Stimulated activated CD8-positive, alpha-beta memory T cell treated with anti-CD3 and anti-CD28 coated beads, Interleukin-15, amount 100 ng/mL, for 24 hours (primary cell): ENCODE data around the gene RUNX2.
"Not testable (repeated sequence)": the region's sequence is repeated elsewhere in the genome, so short reads cannot be mapped to it uniquely, and the experiment has no call there.

Experiments used
- DNase-seq: peaks from one replicate; pipeline ENCODE4 v3.0.0-alpha.2; 2020; ENCODE audit warnings: low read depth

Gene RUNX2

DNA sequence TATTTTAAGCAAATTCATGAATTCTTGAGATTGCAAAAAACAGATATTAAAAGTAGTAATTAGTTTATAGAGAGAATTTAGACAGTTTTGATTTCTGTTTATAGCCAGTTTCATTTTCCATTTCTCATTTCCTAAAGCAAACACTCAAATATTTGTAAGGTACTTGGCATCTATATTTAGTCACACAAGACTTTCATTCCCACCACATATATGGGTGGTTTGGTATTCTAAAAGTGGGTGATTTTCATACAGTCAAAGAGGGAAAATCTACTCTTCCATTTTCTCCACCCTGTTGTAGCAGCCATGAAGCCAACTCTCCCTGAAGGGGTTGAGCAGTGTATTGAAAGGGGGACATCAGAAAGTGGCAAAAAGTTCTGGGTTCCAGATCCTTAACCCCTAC lies 230.7 kb downstream of the RUNX2 start:
- no peak for DNase-seq

DNA sequence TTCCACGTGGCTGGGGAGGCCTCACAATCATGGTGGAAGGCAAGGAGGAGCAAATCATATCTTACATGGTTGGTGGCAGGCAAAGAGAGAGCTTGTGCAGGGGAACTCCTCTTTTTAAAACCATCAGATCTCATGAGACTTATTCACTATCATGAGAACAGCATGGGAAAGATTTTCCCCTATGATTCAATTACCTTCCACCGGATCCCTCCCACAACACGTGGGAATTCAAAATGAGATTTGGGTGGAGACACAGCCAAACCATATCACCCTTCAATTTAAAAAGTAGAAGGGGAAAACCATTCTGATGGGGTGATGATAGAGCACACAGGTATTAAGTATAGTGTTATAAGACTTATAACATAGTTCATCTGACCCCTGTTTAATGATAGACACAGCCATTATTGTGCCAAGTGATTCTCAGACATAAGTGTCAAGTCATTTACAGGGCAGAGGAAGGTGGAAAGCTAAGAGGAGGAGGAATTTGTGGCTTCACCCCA lies 232.2 kb downstream of the RUNX2 start:
- not testable (repeated sequence) for DNase-seq

DNA sequence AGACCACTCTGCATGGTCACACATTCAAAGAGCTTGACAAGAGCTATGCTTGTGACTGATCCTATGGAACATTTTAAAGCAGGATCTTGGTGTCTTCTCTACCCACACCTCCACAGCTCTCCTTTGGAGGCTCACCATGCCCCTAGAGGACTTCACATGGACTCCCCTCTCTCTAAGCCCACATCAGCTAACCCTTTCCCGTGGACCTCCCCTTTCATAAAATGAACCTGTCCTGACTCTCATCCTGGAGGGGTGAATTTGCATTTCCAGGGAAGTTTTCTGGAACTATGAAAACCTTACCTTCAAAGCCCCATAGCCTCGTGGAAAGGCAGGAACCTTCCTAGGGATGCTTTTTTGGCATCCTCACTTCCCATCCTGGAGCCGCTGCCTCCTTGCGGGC lies 234.0 kb downstream of the RUNX2 start:
- no peak for DNase-seq

DNA sequence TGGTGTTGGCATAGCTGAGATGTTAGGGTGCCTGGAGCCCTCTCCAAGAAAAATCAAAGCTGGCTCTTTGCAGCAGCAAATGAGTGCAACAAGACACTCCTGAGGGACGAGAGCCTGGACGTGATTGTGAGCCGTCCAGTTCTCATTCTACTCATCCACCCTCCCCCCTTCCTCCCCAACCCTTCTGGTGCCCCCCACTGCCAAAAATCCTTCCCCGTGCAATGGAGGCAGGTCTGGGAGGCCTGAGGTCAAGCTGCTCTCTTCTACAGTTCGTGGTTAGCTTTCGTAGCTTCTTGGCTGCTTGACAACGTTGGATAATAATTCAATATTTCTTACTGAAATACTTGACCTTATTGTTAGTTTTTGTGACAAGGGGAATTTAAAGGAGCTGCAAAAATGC lies 234.9 kb downstream of the RUNX2 start:
- no peak for DNase-seq

DNA sequence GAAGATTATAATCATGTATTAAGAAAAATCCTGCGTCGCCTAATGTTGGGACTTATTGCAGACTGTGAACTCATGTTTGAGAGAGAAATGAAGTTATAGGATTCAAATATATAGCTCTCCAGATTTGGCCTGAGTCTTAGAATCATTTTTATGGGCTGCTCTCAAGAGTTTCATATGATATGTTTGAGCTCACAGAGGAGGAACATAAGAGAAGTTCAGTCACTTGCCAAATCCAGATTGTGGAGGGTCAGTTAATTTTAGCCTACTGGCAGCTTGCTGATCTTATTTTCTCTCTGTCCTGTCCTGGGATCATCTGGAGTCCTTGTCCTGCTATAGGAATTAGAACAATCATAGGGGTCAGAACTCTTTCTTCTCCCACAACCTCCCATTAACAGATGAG lies 235.7 kb downstream of the RUNX2 start:
- no peak for DNase-seq

DNA sequence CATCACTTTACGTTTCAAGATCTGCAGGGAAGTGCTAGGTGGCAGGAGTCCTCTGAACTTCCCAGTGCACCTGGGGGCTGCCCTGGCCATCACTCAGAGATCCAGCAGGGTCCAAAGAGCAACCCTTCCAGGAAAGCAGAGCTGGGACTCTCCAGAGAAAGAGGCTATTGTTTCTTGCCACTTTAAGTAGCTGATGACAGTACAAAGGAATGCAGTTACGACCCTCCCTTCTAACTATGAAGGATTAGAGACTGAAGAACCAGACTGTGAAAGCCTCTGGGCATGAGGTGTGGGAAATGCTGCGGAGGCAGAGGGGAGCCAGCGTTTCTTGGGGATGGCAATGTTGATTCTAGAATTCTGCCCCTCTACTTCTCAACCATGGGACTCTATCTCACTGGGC lies 238.8 kb downstream of the RUNX2 start:
- no peak for DNase-seq

DNA sequence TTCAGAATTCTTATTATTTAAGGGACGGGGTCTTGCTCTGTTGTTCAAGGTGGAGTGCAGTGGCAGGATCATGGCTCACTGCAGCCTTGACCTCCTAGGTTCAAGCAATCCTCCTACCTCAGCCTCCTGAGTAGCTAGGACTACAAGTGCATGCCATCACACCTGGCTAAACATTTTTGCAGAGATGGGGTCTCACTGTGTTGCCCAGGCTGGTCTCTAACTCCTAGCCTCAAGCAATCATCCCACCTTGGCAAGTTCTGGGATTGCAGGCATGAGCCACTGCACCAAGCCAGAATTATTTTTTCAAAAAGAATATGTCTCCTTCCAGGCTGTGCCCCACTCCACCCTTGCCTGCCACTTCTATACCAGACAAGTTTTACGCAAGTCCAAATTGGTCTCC lies 239.7 kb downstream of the RUNX2 start:
- no peak for DNase-seq

DNA sequence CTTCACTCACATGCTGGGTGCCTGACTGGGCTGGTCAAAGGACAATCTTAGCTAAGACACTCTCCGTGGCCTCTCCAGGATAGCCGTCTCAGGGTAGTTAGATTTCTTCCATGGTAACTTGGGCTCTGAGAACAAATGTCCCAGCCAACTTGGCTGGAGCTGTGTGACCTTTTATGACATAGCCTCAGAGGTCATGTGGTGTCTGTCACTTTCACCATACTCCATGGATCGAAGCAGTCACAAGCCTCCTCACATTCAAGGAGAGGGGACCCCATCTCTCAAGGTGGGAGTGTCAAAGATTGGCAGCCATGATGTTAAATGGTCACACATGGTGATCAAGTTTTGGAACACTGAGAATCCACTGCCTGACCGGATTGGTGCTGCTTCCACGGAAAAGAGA lies 240.5 kb downstream of the RUNX2 start:
- DNase-seq = no peak

DNA sequence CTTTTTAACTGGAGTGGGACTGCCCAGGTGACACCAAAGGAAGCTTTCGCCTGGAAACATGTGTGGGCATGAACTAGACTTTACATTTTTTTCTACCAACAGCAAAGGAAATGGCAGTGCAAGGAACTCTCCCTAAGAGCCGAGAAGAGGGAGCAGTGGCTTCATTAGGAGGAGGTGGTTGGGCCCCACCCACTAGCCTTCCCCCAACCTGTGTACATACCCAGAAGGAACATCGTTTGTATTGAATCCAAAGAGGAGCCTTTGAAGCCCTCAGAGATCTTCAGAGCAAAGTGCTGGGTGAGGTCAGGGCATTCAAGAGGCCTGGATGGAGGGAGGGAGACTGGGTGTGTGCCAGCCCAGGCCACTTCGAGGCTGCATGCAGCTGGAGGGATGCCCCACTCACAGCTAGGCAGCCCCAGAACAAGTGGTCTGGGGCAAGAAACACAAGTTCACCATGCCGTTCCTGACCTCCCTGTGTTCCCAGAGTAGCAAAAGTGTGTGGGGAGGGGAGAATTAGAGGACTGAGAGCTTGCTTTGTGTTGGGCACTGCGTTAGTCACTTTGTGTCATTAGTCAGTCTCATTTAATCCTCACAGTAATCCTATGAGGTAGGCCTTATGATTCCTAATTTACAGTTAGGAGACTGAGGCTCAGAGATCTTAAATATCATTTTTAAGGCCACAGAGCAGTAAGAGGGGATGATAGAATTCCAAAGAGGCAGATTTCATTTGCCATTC lies 241.2 kb downstream of the RUNX2 start:
- no peak for DNase-seq

DNA sequence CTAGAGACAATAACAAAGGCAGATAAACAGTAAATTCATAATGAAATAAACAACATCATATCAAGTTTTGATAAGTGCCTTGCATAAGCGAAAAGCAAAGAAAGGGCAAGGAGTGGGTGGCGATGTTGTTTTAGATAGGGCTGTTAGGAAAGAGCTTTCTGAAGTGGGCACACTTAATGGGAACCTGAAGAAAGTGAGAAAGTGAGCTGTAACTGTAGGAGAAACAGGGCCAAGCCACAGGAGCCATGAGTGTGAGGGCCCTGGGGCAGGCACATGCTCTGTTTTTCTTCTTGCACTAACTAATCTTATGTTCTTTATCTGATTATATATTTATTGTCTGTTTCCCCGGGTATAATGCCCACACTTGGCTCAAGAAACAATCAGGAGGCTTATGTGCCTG lies 243.0 kb downstream of the RUNX2 start:
- no peak for DNase-seq

DNA sequence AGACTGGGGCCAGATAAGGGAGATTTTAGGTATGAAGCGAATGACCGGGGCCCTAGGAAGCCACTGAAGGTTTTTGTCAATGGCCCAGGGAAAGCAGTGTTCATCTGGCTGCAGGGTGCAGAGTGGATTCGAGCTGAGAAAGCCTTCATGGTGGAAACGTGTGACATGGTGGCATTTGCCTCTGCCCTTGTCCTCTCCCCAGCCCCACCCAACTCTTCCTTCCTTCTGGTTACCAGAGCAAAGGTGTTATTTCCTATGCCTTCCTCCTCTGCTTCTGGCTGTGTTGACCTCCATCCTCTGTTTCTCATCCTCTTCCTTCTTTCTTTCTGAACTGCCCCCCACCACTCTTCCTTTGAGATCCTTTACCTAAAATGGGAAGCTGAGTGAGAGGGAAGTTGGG lies 244.7 kb downstream of the RUNX2 start:
- DNase-seq = no peak

DNA sequence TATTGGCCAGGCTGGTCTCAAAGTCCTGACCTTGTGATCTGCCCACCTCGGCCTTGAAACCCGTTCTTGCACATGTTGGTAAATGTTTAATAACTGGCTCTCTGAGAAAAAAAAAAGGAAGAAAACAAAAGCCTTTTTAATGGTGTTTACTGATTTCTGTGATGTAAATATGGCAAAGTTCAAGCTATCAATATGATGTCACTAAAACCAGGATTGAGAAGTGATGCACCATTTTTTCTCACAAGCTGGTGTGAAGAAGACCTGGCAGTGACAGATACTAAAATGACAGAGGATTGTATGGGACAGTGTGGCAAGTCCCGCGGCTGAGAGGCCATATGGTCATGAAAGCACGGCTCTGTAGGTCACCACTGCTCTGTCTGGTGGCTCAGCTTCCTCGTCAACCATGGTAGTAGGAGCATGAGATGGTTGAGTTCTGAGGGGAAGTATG lies 245.9 kb downstream of the RUNX2 start:
- DNase-seq = no peak

DNA sequence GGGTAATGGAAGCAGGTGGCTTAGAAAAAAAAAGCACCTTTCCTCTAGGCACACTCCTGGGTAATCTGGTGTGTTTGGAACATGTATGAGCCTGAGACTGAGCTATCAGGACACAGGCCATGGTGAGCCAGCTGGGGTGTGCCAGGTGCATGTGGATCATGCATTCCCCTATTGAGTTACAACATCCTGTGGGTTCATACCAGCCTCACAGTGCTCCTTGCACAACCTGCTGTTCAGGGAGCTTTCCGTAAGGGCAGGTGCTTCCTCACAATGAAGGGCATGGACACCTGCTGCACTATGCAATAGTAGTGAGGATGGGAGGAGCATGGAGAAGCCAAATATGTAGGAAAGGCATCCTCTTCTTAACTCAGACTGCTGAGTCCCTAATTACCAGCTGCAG lies 246.8 kb downstream of the RUNX2 start:
- DNase-seq = no peak

DNA sequence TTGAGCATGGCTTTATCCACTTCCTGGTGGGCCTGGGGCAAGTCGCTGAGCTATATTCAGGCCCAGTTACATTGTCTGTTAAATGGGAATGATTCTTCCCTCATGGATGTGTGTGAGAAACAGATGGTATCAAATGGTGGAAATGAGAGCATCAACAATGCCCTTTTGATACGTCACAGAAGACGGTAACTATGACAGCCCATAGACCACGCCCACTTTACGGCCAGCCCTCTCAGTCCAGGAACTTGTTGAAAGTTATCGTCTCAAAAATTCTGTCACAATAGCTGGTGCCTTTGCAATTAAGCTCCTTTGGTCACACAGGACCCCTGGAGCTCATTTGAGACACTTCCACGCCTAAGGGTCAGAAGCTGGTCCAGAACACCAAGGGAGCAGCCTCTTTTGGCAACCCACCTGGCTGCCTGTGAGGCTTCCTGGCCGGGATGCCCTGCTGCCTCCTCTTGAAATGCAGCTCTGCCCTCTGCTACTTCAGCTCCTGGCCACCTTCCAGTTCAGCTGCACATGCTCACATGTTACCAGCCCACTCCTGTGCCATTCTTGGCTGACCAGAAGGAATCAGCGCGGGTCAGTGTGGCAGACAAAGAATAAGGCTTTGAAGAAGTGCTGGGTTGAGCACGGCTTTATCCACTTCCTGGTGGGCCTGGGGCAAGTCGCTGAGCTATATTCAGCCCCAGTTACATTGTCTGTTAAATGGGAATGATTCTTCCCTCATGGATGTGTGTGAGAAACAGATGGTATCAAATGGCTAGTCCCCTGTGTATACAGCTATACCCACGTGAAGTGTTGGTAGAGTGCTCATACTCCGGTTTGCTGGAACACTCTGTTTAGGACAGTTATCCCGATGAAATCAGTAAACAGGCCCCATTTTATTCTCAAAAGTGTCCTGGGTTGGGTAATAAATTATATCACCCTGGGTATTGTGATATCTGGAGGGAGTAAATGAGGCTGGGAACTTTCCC lies 248.8 kb downstream of the RUNX2 start:
- DNase-seq = no peak

DNA sequence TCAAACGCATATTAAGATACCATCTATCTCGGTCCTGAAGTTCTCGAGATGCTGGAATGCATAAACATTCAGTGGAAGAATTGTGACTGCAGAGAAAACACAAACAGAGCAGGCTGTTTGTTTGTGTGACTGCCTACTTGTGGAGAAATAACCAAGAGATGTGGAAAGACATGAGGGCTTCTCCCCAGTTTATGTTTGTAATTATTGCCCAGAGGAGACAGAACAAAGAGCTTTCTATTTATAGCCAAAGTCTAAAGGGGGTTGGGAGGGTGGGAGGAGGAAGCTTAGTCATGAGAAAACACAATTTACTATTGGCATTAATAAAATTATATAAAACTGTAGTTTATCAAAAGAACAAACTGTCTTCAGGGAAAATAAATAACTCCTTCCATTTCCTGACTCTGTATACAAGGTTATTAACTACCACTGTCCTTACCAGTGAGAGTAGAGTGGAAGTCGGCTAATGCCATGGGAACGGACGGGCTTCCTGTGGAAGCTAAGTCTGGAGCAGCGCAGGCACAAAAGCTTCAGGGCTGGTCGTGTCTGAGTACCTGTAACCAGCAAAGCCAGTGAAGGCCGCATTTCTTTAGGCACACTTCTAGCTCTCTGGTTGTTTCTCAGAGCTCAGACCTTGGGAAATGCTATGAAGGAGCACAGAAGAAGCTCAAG lies 249.8 kb downstream of the RUNX2 start:
- no peak for DNase-seq

DNA sequence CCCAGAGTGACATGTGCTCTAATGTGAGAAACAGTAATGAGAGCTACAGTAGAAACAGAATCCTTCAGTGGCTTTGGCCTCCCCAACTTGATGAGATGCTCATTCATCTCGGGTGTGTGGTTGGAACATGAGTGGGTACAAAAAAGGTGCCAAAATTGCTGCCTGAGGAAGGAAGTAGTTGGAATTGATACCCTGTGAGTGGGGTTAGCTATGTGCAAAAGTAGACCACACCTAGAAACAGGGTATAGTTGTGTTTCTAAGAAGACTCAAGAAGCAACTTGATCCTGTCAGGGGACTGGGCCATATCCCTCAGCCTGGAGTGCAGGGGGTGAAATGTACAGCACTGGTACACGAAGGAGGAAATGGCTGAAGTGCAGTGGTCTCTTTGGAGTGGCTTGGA lies 256.0 kb downstream of the RUNX2 start:
- no peak for DNase-seq

DNA sequence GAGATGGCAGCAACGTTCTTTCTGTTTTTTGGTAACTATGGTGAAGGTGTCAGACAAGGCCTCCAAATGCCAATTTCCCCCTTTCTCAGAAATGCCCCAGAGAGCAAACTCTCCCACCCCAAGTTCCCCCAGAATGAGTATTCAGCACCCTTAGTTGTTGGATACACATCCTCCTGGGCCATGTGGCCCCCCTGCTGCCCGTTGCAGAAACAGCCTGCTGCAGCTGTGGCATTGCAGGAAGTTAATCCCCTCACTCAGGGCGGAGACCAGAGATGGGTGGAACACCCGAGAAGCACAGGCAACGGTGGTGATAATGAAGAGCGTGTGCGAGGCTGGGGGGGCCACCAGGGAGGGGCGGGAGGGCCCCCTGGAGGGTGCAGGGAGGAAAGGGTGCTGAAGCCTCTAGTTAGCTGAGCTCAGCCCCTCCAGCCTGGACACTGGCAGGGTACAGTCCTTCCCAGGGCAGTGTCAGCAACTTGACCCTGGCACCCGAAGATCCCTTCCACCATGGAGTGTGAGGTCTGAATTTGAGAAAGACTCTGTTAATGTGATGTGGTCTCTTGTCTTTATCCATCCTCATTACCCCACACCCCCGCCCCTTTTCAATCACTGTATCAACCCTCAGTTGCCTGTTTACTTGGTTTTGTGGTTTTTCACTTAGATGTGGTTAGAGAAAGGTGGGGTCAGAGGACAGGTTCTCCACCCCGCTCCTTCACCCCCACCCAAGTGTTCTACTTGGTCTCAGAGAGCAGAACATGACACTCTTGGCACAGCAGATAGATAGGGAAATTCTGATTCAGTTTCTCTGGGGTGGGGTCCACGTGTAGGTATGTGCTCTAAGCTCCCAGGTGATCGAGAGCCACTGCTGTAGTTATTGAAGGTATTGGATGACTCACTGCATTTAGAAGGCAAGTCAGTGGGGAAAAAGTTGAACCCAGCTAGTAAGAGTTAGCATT lies 258.4 kb downstream of the RUNX2 start:
- no peak for DNase-seq

DNA sequence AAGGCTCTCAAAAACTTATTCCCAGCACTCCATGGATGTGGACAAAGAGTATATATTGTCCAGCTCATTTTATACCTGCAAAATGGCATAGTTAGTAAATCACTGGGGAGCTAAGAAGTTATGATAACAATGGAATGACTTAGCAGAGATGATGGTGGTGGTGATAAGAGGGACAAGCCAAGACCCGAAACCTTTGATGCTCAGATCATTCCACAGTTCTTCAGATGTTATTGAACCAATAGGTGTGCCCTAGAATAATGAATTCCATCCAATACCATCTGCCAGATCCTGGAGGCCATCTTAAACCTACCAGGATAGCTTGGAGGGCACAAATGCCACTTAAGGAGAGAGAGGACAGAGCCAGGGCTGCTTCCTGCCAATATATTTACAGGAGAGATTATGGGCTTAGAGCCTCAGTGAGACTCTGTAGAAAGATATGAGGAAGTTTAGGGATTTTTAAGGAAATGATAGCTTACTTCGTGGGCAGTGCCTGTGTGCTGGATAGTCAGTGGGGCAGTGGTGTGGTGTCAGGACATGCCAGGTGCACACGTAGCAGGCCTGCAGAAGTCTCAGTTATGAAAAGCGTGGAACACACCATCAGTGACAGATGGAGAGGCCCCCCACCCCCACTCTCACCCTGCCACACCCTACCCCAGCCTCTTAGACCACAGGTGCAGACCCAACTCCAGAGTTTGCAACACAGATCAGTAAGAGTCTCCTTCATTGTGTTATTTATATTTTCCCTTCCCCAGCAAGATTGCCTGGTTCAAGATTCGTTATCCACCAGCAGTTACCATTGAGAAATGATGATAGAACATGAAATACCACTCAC lies 259.3 kb downstream of the RUNX2 start:
- no peak for DNase-seq

DNA sequence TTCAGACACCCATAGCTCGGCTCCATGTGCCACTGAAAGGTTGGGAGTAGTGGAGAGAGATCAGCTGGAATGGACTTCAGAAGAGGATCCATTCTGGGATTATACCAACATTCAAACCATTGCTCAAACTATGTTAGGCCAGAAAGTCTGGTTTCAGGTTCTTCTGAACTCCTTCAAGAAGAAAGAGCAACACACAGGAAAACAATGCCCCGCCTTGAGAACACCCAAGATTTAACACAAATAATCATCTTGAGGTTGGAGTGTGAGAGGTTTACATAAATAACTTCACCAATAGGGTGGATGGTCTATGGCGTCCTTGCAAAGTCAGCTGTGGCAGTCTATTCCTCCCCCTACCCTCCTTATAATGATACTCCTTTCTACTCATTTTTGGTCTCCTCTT lies 261.2 kb downstream of the RUNX2 start:
- DNase-seq = no peak

DNA sequence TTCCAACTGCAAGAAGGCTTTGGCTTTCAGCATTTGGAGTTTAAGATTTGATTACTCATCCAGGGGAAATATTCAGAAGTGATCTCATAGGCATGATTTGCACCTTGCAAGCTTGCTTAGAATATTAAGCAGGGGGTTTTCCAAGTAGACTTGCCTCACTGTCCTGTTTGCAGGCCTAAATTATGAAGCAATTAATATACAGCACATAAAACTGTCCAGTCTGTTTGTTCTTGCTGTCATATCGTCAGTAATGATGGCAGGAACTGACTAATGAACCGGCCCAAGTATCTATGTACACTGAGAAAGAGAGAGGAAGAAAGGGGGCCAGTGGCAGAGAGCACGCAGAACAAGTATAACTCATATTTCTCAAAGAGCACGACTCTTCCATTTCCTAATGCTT lies 262.1 kb downstream of the RUNX2 start:
- DNase-seq = no peak
